Measurements from ENCODE around the gene DTNBP1. TPM values are rescaled to one million over a fixed set of nuclear protein-coding genes. Genes with fewer than 3 reads are reported as not detected.
"Not testable (repeated sequence)": the region's sequence is repeated elsewhere in the genome, so short reads cannot be mapped to it uniquely, and the experiment has no call there.

The DTNBP1 gene
- polyA plus RNA-seq, 1 experiment, result 19.1 TPM

GRCh38 chr6:15653581-15653980 is 9.2 kb downstream of the DTNBP1 start:
- POLR2A ChIA-PET, result no interaction called here

GRCh38 chr6:15650004-15650559 is 12.7 kb downstream of the DTNBP1 start:
- H3K36me3 ChIP-seq (ENCODE audit: control insufficient read depth, insufficient read depth, low read length); H3K4me3 ChIP-seq (ENCODE audit: low read depth, low read length); DNase-seq (ENCODE audit: low read depth); CTCF ChIA-PET; POLR2A ChIA-PET; H3K27me3 ChIP-seq (ENCODE audit: control insufficient read depth, insufficient read depth, low read length): not testable (repeated sequence)

More at GRCh38 chr6:15653581-15653980, 9.2 kb downstream of the DTNBP1 start:
- H3K27me3 ChIP-seq (ENCODE audit: control insufficient read depth, insufficient read depth, low read length), result no peaks in the 10 kb centered on the region
- TF ChIP-seq CTCF (IDR thresholded peaks at IDR 0.05; ENCODE audit: insufficient read depth, low read depth, low read length), result no peak
- DNase-seq (ENCODE audit: low read depth), result no peak
- CTCF ChIA-PET, result no interaction called here
- no peak overlapping the region for H3K4me3 ChIP-seq (ENCODE audit: low read depth, low read length)
- no peaks in the 10 kb centered on the region for H3K36me3 ChIP-seq (ENCODE audit: control insufficient read depth, insufficient read depth, low read length)

GRCh38 chr6:15644904-15645303 is 17.9 kb downstream of the DTNBP1 start:
- no peak for DNase-seq (ENCODE audit: low read depth)
- ChIA-PET POLR2A (no interaction called here), CTCF (no interaction called here)
- Histone ChIP-seq H3K36me3 (ENCODE audit: control insufficient read depth, insufficient read depth, low read length) (no peaks in the 10 kb centered on the region), H3K27me3 (ENCODE audit: control insufficient read depth, insufficient read depth, low read length) (no peaks in the 10 kb centered on the region), H3K4me3 (ENCODE audit: low read depth, low read length) (no peak overlapping the region)
- TF ChIP-seq CTCF (IDR thresholded peaks at IDR 0.05; ENCODE audit: insufficient read depth, low read depth, low read length), result no peak

- DNase-seq (ENCODE audit: low read depth), result no peak
- TF ChIP-seq CTCF (IDR thresholded peaks at IDR 0.05; ENCODE audit: insufficient read depth, low read depth, low read length), result no peak
- Histone ChIP-seq H3K36me3 (ENCODE audit: control insufficient read depth, insufficient read depth, low read length) (no peaks in the 10 kb centered on the region), H3K27me3 (ENCODE audit: control insufficient read depth, insufficient read depth, low read length) (no peaks in the 10 kb centered on the region), H3K4me3 (ENCODE audit: low read depth, low read length) (no peak overlapping the region)
- ChIA-PET POLR2A (interaction anchor here (0.7 kb wide), 1 partner anchor 15 kb away, joined by 3 read pairs; no protein-coding TSS in a partner anchor), CTCF (interaction anchor here (0.6 to 2.4 kb wide), 4 partner anchors 20 to 1515 kb away, joined by 3 to 12 read pairs (median 4); no protein-coding TSS in a partner anchor)
These were observed 19.3 kb downstream of the DTNBP1 start for GRCh38 chr6:15643542-15643941.

GRCh38 chr6:15642276-15642675 is 20.6 kb downstream of the DTNBP1 start:
- Histone ChIP-seq H3K27me3 (ENCODE audit: control insufficient read depth, insufficient read depth, low read length) (no peaks in the 10 kb centered on the region), H3K4me3 (ENCODE audit: low read depth, low read length) (no peak overlapping the region), H3K36me3 (ENCODE audit: control insufficient read depth, insufficient read depth, low read length) (no peaks in the 10 kb centered on the region)
- ChIA-PET CTCF (interaction anchor here (1.0 to 2.4 kb wide), 2 partner anchors 19 to 247 kb away, joined by 5 to 12 read pairs; no protein-coding TSS in a partner anchor), POLR2A (no interaction called here)
- no peak for TF ChIP-seq CTCF (IDR thresholded peaks at IDR 0.05; ENCODE audit: insufficient read depth, low read depth, low read length)
- no peak for DNase-seq (ENCODE audit: low read depth)

- ChIA-PET POLR2A (no interaction called here), CTCF (interaction anchor here (0.6 kb wide), 1 partner anchor 14 kb away, joined by 3 read pairs; no protein-coding TSS in a partner anchor)
- Histone ChIP-seq H3K27me3 (ENCODE audit: control insufficient read depth, insufficient read depth, low read length) (no peaks in the 10 kb centered on the region), H3K4me3 (ENCODE audit: low read depth, low read length) (no peak overlapping the region), H3K36me3 (ENCODE audit: control insufficient read depth, insufficient read depth, low read length) (no peaks in the 10 kb centered on the region)
- no peak for TF ChIP-seq CTCF (IDR thresholded peaks at IDR 0.05; ENCODE audit: insufficient read depth, low read depth, low read length)
- no peak for DNase-seq (ENCODE audit: low read depth)
These were observed 24.5 kb downstream of the DTNBP1 start for GRCh38 chr6:15638373-15638772.

Measured in BJ (cell line).